ENCODE data around the gene PTBP1.

DNA sequence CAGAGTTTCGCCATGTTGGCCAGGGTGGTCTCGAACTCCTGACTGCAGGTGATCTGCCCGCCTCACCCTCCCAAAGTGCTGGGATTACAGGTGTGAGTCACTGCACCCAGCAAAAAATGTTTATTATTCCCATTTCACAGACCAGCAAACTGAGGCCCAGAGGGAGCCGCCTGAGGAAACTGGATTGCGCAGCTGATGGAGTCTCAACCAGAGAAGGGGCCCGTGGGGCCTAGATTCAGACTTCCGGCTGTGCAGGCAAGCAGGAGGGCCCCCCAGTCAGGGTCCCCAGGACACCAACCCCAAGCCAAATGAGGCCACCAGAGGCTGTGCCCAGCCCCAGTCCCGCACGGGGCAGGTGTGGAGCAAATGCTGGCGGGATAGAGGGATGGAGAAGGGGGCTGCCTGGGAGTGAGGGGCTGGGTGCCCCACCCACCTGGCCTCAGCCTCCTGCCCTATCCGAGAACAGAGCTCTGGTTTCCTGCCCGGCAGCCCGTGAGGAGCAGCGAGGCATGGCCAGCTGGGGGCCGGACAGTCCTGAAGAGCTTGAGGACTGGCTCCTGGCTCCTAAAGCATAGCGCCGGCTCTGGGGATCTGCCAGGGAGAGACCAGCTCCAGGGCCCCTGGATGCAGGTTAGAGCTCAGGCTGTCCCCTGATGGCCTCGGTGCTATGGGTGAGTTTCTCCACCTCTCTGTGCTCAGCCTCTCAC, 24.4 kb upstream of the PTBP1 start:
- no peak for TF ChIP-seq CTCF (IDR thresholded peaks at IDR 0.05)
- no peak for TF ChIP-seq GABPB1 (CRISPR knock-in tag; IDR thresholded peaks at IDR 0.05)
- no peak for TF ChIP-seq ZNF423 (CRISPR knock-in tag; IDR thresholded peaks at IDR 0.05)
- no peak for TF ChIP-seq HMGA2 (CRISPR knock-in tag; IDR thresholded peaks at IDR 0.05)
- no peak for TF ChIP-seq ZNF281 (CRISPR knock-in tag; IDR thresholded peaks at IDR 0.05)
- no peak for TF ChIP-seq ZNF317 (CRISPR knock-in tag; IDR thresholded peaks at IDR 0.05; ENCODE audit: borderline replicate concordance, low read depth)
- TF ChIP-seq NR1H2 (CRISPR knock-in tag; IDR thresholded peaks at IDR 0.05), result no peak
- TF ChIP-seq, protein P1, sequence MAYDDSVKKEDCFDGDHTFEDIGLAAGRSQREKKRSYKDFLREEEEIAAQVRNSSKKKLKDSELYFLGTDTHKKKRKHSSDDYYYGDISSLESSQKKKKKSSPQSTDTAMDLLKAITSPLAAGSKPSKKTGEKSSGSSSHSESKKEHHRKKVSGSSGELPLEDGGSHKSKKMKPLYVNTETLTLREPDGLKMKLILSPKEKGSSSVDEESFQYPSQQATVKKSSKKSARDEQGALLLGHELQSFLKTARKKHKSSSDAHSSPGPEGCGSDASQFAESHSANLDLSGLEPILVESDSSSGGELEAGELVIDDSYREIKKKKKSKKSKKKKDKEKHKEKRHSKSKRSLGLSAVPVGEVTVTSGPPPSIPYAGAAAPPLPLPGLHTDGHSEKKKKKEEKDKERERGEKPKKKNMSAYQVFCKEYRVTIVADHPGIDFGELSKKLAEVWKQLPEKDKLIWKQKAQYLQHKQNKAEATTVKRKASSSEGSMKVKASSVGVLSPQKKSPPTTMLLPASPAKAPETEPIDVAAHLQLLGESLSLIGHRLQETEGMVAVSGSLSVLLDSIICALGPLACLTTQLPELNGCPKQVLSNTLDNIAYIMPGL (CRISPR knock-in tag; IDR thresholded peaks at IDR 0.05), result no peak
- no peak for TF ChIP-seq ZNF671 (CRISPR knock-in tag; IDR thresholded peaks at IDR 0.05)
- no peak for TF ChIP-seq NFYB (CRISPR knock-in tag; conservative IDR thresholded peaks at IDR 0.05; ENCODE audit: low read depth)
- TF ChIP-seq CREM (CRISPR knock-in tag; IDR thresholded peaks at IDR 0.05), result no peak
- no peak for TF ChIP-seq E2F1 (CRISPR knock-in tag; IDR thresholded peaks at IDR 0.05)
